PFSK-1 (cell line): ENCODE results near the gene MAP2K6.

Experiments used
- FOXP2 ChIP-seq: optimal IDR thresholded peaks from 2 replicates; pipeline ENCODE3; 2011; ENCODE audit warnings: borderline replicate concordance, control low read depth, inconsistent platforms; ENCODE audit not compliant: insufficient read depth; ENCODE audit errors: extremely low read length, extremely low read depth
- POLR2AphosphoS5 ChIP-seq: IDR thresholded peaks from 2 replicates; pipeline ENCODE4 v1.6.1; 2012; ENCODE audit warnings: low read depth, mild to moderate bottlenecking, control low read depth, low read length, moderate library complexity
- REST ChIP-seq, 2 experiments: IDR thresholded peaks; 2 replicates each; pipeline versions ENCODE4 v1.6.1 to v1.8.0; 2011 to 2012; ENCODE audit warnings: low read depth in 2 of 2, low read length in 2 of 2, control low read depth in 1 of 2, inconsistent platforms in 1 of 2, mild to moderate bottlenecking in 1 of 2, moderate library complexity in 1 of 2; ENCODE audit not compliant: insufficient read depth in 1 of 2
- SIN3A ChIP-seq: IDR thresholded peaks from 2 replicates; pipeline ENCODE4 v1.6.1; 2012; ENCODE audit warnings: mild to moderate bottlenecking, low read length, moderate library complexity, borderline replicate concordance; ENCODE audit not compliant: insufficient read depth
- TAF1 ChIP-seq: IDR thresholded peaks from 2 replicates; pipeline ENCODE4 v1.6.1; 2012; ENCODE audit warnings: low read length, control low read depth, borderline replicate concordance; ENCODE audit not compliant: insufficient read depth

MAP2K6 gene

GRCh38 chr17:69579961-69580677 lies 165.6 kb downstream of the MAP2K6 start:
- TF ChIP-seq FOXP2: no peak
- TF ChIP-seq TAF1: no peak
- TF ChIP-seq POLR2AphosphoS5: no peak
- TF ChIP-seq SIN3A: no peak
- TF ChIP-seq REST (IDR thresholded peaks at IDR 0.05; ENCODE audit: insufficient read depth in 1 of 2, low read depth in 2 of 2, low read length in 2 of 2): no peak

GRCh38 chr17:69581061-69581961 lies 166.8 kb downstream of the MAP2K6 start:
- TF ChIP-seq SIN3A (no peak), FOXP2 (peak; percentile 43), POLR2AphosphoS5 (no peak), REST (IDR thresholded peaks at IDR 0.05; ENCODE audit: insufficient read depth in 1 of 2, low read depth in 2 of 2, low read length in 2 of 2) (0 out of 4 replicates have a peak, but pooled peaks of 1 of the 2 experiments have one; percentile 36), TAF1 (no peak)

- TF ChIP-seq POLR2AphosphoS5 (no peak), TAF1 (no peak), FOXP2 (no peak), REST (IDR thresholded peaks at IDR 0.05; ENCODE audit: insufficient read depth in 1 of 2, low read depth in 2 of 2, low read length in 2 of 2) (no peak), SIN3A (no peak)
Measured at GRCh38 chr17:69588316-69588715, 173.8 kb downstream of the MAP2K6 start.

- no peak for TF ChIP-seq FOXP2
- no peak for TF ChIP-seq REST (IDR thresholded peaks at IDR 0.05; ENCODE audit: insufficient read depth in 1 of 2, low read depth in 2 of 2, low read length in 2 of 2)
- TF ChIP-seq TAF1: no peak
- no peak for TF ChIP-seq POLR2AphosphoS5
- no peak for TF ChIP-seq SIN3A
Measured at GRCh38 chr17:69588827-69589239, 174.3 kb downstream of the MAP2K6 start.
